HG02610 (cell line): ENCODE measurements around the gene ELFN1.

ENCODE experiments used
- ATAC-seq: cut with Tn5 transposase; IDR thresholded peaks from one replicate; pipeline ENCODE4 v1.9.1; 2021; ENCODE audit warnings: mild to moderate bottlenecking, moderate library complexity; ENCODE audit not compliant: unreplicated experiment

Gene ELFN1

DNA sequence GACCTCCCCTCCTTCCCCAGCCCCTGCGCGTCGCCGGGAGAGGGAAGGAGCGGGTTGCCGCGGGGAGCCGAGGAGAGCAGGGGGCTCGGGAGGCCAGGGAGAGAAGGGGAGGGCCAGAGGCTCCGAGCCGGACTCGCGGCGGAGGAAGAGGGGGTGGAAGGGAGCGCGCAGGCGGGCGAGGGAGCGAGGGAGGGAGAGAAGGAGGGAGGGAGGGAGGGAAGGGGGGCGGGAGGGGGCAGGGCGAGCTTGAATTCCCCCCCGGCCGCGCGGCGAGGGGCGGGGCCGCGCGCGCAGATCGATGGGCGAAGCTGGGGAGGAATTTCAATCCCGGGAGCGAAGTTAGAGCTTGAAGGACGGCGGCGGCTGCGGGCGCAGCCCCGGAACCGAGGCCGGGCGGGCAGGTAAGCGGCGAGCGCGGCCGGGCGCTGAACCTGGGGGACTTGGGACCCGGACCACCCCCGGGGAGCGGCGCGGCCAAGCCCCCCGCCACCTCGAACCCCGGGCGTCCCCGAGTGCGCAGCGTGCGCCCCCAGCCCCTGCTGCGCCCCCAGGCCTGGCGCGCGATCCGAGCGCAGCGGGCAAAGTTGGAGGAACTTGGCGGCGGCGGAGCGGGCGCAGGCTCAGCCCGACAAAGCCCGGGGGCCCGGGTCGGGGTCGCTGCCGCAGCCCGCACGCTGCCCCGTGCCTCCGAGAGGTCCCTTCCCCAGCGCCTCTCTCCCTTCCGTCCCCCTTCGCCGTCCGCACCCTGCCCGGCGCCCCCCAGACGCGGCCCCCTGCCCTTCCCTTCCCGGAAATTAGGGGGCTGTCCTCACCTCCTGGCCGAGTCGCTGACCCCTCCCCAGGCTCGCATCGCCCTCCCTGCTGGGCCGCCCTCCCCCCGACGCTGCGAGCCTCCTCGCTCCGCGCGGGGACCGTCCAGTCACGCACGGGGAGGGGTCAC is at the start of gene ELFN1:
ELFN1 (plus strand) TSS at position 324 of the 940 bp plus-strand sequence. CDS start 74,320 bp downstream, outside the sequence.
- ATAC-seq: no peak

DNA sequence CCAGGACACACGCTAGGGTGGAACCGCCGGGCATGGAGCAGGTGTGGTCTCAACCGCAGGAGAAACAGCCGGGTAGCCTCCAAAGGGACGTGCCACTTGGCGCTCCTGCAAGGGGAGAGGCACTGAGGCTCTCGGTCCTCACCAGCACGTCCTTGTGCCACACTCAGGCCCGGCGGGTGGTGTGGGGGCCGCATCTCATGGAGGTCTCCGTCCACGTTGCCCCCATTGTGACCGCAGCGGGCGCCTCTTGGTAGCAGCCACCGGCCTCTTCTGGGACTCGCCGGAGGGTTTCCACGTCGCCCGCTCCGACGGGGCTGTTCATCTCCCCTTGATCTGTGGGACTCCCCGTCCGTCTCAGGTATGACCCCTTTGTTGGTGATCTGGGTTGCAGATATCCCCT is 49.2 kb upstream of the ELFN1 start:
- ATAC-seq: no peak

DNA sequence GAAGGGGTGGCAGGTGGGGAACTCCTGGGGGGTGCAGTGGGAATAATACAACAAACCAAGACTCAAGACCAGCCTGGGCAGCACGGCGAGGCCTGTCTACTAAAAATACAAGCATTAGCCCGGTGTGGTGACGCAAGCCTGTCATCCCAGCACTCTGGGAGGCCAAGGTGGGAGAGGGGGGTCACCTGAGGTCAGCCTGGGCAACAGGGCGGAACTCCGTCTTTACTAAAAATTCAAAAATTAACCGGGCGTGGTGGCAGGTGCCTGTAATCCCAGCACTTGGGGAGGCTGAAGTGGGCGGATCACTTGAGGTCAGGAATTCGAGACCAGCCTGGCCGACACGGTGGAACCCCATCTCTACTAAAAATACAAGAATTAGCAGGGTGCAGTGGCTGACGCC is 48.4 kb upstream of the ELFN1 start:
- ATAC-seq: no peak

DNA sequence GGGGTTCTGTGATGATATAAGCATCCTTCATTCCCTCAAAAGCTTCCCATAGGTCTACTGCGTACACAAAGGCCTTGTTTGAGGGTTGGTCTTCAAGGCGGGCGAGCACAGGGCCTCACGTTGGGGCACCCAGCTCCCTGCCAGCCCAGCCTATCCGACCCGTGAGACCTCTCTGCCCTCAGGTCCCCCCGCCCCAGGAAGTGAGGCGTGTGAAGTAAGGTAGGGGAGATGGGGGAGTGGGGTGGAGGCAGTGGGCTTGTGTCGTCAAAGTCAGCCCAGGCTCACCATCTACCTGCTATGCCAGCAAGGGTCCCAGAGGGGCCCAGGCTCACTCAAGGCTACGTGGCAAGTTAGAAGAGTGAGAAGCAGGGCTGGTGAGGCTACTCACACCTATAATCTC is 47.6 kb upstream of the ELFN1 start:
- ATAC-seq: no peak

- no peak for ATAC-seq
Measured at GRCh38 chr7:1623810-1624209, 46.3 kb upstream of the ELFN1 start.

- no peak for ATAC-seq
Measured at GRCh38 chr7:1624999-1625927, 44.8 kb upstream of the ELFN1 start.

- ATAC-seq: no peak
Measured at GRCh38 chr7:1626769-1627168, 43.3 kb upstream of the ELFN1 start.

DNA sequence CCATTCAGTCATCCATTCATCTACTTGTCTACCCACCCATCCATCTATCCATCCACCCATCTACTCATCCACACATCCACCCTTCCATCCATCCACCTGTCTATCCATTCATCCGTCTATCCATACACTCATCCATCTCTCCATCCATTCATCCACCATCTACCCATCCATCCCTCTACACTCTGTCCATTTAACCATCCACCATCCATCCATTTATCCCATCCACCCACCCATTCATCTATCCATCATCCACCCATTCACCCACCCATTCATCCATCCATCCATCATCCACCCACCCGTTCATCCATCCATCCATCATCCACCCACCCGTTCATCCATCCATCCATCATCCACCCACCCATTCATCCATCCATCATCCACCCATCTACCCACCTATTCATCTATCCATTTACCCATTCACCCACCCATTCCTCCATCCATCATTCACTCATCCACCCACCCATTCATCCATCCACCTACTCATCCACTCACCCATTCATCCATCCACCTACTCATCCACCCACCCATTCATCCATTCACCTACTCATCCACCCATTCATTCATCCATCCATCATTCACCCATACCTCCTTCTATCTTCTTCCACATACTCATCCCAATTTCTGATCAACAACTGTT is 39.3 kb upstream of the ELFN1 start:
- ATAC-seq: no peak

- ATAC-seq: no peak
Measured at GRCh38 chr7:1631678-1632077, 38.4 kb upstream of the ELFN1 start.

DNA sequence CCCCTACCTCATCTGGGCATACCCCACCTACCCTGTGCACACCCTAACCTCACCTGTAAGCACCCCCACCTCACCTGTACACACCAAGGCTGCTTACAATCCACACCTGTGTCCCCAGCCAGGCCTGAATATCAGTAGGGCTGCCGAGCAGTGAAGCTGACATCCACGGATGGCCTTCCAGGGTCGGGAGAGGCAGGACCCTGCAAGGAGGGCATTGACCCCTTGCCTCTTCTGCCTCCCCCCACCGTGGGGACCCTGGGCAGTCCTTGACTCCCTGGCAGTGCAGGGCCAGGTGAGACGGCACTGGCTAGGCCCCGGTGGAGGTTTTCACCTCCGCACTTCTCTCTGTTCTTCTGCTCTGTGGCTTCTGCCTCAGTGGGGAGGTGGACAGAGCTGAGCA is 37.6 kb upstream of the ELFN1 start:
- no peak for ATAC-seq

DNA sequence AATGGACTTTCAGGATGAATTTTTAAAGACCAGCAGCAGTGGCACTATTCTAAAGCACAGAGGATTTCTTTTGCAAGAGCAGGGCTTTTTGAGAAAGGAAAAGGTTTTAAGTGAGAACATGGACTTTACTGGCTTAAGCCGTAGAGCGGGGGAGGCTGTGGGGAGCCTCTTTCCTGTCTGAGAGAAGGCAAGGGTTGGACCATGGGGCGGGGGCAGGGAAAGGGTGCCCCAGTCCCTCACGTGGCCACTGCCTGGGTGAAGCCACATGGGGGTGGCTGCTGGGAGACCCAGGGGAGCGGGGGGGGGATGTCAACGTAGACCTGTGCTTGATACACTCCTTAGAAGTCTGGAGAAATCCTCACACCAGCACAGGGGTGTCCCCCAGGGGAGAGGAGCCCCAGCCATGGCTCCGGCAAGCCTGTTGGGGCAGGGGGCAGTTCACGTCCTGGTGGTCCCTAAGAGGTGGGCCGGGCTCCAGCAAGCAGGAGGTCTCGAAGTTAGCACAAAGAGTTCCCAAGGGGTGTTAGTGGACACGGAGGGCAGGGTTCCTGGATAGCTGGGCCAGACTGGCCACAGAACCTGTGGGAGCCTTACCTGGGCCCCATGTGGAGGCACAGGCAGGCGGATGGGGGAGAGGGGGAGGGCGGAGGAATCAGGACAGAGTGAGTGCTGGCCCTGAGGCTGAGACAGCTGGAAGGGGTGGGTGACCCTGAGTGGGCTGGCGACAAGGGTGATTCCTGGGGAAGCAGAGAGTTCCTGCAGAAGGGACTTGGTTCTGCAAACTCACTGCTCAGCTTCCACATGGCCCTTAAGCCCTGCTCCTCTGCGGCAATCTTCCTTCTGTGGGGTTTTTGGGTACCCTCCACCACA is 36.9 kb upstream of the ELFN1 start:
- ATAC-seq: no peak

- ATAC-seq: no peak
Measured at GRCh38 chr7:1635401-1635800, 34.7 kb upstream of the ELFN1 start.

- ATAC-seq: no peak
Measured at GRCh38 chr7:1637155-1637554, 32.9 kb upstream of the ELFN1 start.

DNA sequence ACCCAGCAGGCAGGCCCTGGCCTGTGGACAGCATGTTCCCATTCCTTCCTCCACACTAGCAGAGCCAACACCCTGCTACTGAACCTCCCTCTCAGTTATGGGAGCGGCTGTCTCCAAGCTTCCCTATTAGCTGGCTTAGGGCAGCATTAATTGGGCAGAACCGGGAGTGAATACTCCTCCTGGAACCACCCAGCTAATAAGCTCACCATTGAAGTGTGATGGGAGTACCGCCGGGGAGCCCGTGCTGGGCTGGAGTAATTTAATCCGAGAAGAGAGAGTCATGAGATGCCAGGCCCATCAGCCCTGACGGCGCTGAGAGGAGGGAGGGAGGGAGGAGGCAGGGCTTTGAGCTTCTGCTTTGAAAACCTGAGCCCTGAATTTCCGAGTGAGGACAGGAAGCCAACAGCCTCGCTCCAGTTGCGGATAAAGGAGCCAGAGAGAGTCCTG is 31.8 kb upstream of the ELFN1 start:
- no peak for ATAC-seq

DNA sequence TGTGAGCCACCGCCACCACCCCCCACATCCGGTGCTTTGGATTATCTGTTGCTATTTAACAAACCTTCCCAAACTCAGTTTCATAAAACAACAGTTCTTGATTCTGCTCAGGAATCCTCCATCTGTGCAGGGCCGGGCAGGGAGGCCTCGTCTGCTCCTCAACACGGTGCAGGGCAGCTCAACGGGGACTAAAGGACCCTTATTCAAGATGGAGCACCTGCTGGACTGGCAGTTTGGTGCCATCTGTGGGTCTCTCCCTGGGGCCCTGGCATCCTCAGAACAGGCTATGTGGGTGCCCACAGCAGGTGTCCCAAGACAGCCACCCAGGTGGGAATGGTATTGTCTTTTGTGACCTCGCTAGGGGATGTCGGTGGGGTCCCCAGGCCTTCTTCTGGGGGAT is 31.0 kb upstream of the ELFN1 start:
- ATAC-seq: no peak

GRCh38 chr7:1639532-1640175 is 30.4 kb upstream of the ELFN1 start:
- ATAC-seq: no peak

GRCh38 chr7:1640376-1641172 is 29.5 kb upstream of the ELFN1 start:
- ATAC-seq: no peak

DNA sequence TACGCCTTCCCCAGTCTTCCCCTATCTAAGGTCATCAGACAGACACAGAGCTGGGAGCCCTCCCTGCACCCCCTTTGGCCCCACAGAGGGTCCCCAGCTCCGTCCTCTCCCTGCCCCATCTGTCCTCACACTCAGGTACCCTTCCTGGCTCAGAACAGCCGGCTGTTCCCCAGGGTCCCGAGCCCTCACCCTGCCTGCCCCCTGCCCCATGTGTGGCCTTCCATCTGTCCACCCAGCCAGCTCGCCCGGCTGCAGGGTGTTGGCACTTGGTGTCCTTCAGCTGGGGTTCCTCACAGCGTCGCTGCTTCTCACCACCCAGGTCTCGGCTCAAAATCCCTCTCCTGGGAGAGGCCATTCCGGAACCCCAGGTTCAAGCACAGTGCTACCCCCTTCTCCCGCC is 28.9 kb upstream of the ELFN1 start:
- ATAC-seq: no peak
